ENCODE data around the gene CMTM4.

Gene CMTM4

GRCh38 chr16:66576296-66576695 lies 120.2 kb downstream of the CMTM4 start:
- H4K91ac ChIP-seq (ENCODE audit: low read depth, low read length, poor library complexity): no peak overlapping the region
- no peak overlapping the region for H2BK5ac ChIP-seq (ENCODE audit: low read length)
- no CpG with 5 or more reads among the region's 5 CpGs for WGBS, 2 donors (ENCODE audit: extremely low coverage in 2 of 2, insufficient read length in 2 of 2, insufficient replicate concordance in 1 of 2)
- H3K36me3 ChIP-seq (replicated peaks in 1 of 2; ENCODE audit: control insufficient read depth in 2 of 2, insufficient read depth in 2 of 2, low read length in 2 of 2): no peaks in the 10 kb centered on the region
- H3K14ac ChIP-seq (ENCODE audit: low read length): no peak overlapping the region
- H2AFZ ChIP-seq (ENCODE audit: low read length): no peak overlapping the region
- no peak overlapping the region for H3K4me2 ChIP-seq (ENCODE audit: insufficient read depth, low read length, poor library complexity, severe bottlenecking)
- H2BK15ac ChIP-seq (ENCODE audit: low read length): no peak overlapping the region
- no peak overlapping the region for H3K4me3 ChIP-seq (ENCODE audit: low read length in 2 of 2)
- no peak overlapping the region for H3K23ac ChIP-seq (ENCODE audit: low read depth, low read length, poor library complexity)
- H3K18ac ChIP-seq (ENCODE audit: low read length): no peak overlapping the region
- H2BK120ac ChIP-seq (ENCODE audit: low read depth, low read length): no peak overlapping the region
- H3K27me3 ChIP-seq (ENCODE audit: control insufficient read depth in 3 of 3, insufficient read depth in 3 of 3, low read depth in 1 of 3, low read length in 3 of 3): peaks cover 0 to 18% (median 14%) of the 10 kb centered on the region in 3 experiments
- H3K4me1 ChIP-seq (ENCODE audit: control insufficient read depth in 2 of 2, insufficient read depth in 1 of 2, low read depth in 1 of 2, low read length in 2 of 2): peaks cover 8 to 10% of the 10 kb centered on the region in 2 donors
- H4K8ac ChIP-seq (ENCODE audit: low read depth, low read length): no peak overlapping the region
- H3K9ac ChIP-seq (ENCODE audit: low read depth, low read length, poor library complexity): no peak overlapping the region
- H3K79me1 ChIP-seq (ENCODE audit: low read depth, low read length): no peaks in the 10 kb centered on the region
- H2AK5ac ChIP-seq (ENCODE audit: low read depth, low read length): no peak overlapping the region
- H3K4ac ChIP-seq (ENCODE audit: low read length): no peak overlapping the region
- H3K27ac ChIP-seq (replicated peaks; ENCODE audit: low read length): no peak overlapping the region
- H3K9me3 ChIP-seq (replicated peaks in 1 of 2; ENCODE audit: control insufficient read depth in 2 of 2, insufficient read depth in 1 of 2, low read depth in 1 of 2, low read length in 2 of 2): no peaks in the 10 kb centered on the region
- no peak overlapping the region for H2BK12ac ChIP-seq (ENCODE audit: low read length)
- DNase-seq (ENCODE audit: low spot score): no peak

- Histone ChIP-seq H3K9me3 (replicated peaks in 1 of 2; ENCODE audit: control insufficient read depth in 2 of 2, insufficient read depth in 1 of 2, low read depth in 1 of 2, low read length in 2 of 2) (no peaks in the 10 kb centered on the region), H2AK5ac (ENCODE audit: low read depth, low read length) (no peak overlapping the region), H2AFZ (ENCODE audit: low read length) (no peak overlapping the region), H3K9ac (ENCODE audit: low read depth, low read length, poor library complexity) (no peak overlapping the region), H4K8ac (ENCODE audit: low read depth, low read length) (no peak overlapping the region), H2BK5ac (ENCODE audit: low read length) (no peak overlapping the region), H3K18ac (ENCODE audit: low read length) (no peak overlapping the region), H3K27me3 (ENCODE audit: control insufficient read depth in 3 of 3, insufficient read depth in 3 of 3, low read depth in 1 of 3, low read length in 3 of 3) (peaks cover 0 to 18% (median 14%) of the 10 kb centered on the region in 3 experiments), H2BK15ac (ENCODE audit: low read length) (no peak overlapping the region), H3K14ac (ENCODE audit: low read length) (no peak overlapping the region), H2BK120ac (ENCODE audit: low read depth, low read length) (no peak overlapping the region), H3K4me2 (ENCODE audit: insufficient read depth, low read length, poor library complexity, severe bottlenecking) (no peak overlapping the region), H3K4me3 (ENCODE audit: low read length in 2 of 2) (no peak overlapping the region), H3K79me1 (ENCODE audit: low read depth, low read length) (no peaks in the 10 kb centered on the region), H3K23ac (ENCODE audit: low read depth, low read length, poor library complexity) (no peak overlapping the region), H3K4ac (ENCODE audit: low read length) (no peak overlapping the region), H3K27ac (replicated peaks; ENCODE audit: low read length) (no peak overlapping the region), H3K4me1 (ENCODE audit: control insufficient read depth in 2 of 2, insufficient read depth in 1 of 2, low read depth in 1 of 2, low read length in 2 of 2) (peaks cover 0 to under 1% of the 10 kb centered on the region in 2 donors), H4K91ac (ENCODE audit: low read depth, low read length, poor library complexity) (no peak overlapping the region), H2BK12ac (ENCODE audit: low read length) (no peak overlapping the region), H3K36me3 (replicated peaks in 1 of 2; ENCODE audit: control insufficient read depth in 2 of 2, insufficient read depth in 2 of 2, low read length in 2 of 2) (no peaks in the 10 kb centered on the region)
- WGBS, 2 donors (ENCODE audit: extremely low coverage in 2 of 2, insufficient read length in 2 of 2, insufficient replicate concordance in 1 of 2): no CpG with 5 or more reads among the region's 3 CpGs
- DNase-seq (ENCODE audit: low spot score): no peak
These were observed 121.5 kb downstream of the CMTM4 start for GRCh38 chr16:66575060-66575459.

GRCh38 chr16:66574531-66574930 lies 122.0 kb downstream of the CMTM4 start:
- no peak overlapping the region for H4K8ac ChIP-seq (ENCODE audit: low read depth, low read length)
- H2BK12ac ChIP-seq (ENCODE audit: low read length): no peak overlapping the region
- H2AFZ ChIP-seq (ENCODE audit: low read length): no peak overlapping the region
- H3K14ac ChIP-seq (ENCODE audit: low read length): no peak overlapping the region
- no peak overlapping the region for H3K4ac ChIP-seq (ENCODE audit: low read length)
- no peak overlapping the region for H2BK5ac ChIP-seq (ENCODE audit: low read length)
- peaks cover 0 to 18% (median 14%) of the 10 kb centered on the region in 3 experiments for H3K27me3 ChIP-seq (ENCODE audit: control insufficient read depth in 3 of 3, insufficient read depth in 3 of 3, low read depth in 1 of 3, low read length in 3 of 3)
- no peaks in the 10 kb centered on the region for H3K9me3 ChIP-seq (replicated peaks in 1 of 2; ENCODE audit: control insufficient read depth in 2 of 2, insufficient read depth in 1 of 2, low read depth in 1 of 2, low read length in 2 of 2)
- no CpG with 5 or more reads among the region's 3 CpGs for WGBS, 2 donors (ENCODE audit: extremely low coverage in 2 of 2, insufficient read length in 2 of 2, insufficient replicate concordance in 1 of 2)
- H3K36me3 ChIP-seq (replicated peaks in 1 of 2; ENCODE audit: control insufficient read depth in 2 of 2, insufficient read depth in 2 of 2, low read length in 2 of 2): no peaks in the 10 kb centered on the region
- H2BK120ac ChIP-seq (ENCODE audit: low read depth, low read length): no peak overlapping the region
- H4K91ac ChIP-seq (ENCODE audit: low read depth, low read length, poor library complexity): no peak overlapping the region
- H2AK5ac ChIP-seq (ENCODE audit: low read depth, low read length): no peak overlapping the region
- H3K4me2 ChIP-seq (ENCODE audit: insufficient read depth, low read length, poor library complexity, severe bottlenecking): no peak overlapping the region
- DNase-seq (ENCODE audit: low spot score): no peak
- no peaks in the 10 kb centered on the region for H3K4me1 ChIP-seq (ENCODE audit: control insufficient read depth in 2 of 2, insufficient read depth in 1 of 2, low read depth in 1 of 2, low read length in 2 of 2)
- H3K79me1 ChIP-seq (ENCODE audit: low read depth, low read length): no peaks in the 10 kb centered on the region
- H3K27ac ChIP-seq (replicated peaks; ENCODE audit: low read length): no peak overlapping the region
- no peak overlapping the region for H3K23ac ChIP-seq (ENCODE audit: low read depth, low read length, poor library complexity)
- no peak overlapping the region for H3K9ac ChIP-seq (ENCODE audit: low read depth, low read length, poor library complexity)
- no peak overlapping the region for H3K18ac ChIP-seq (ENCODE audit: low read length)
- H2BK15ac ChIP-seq (ENCODE audit: low read length): no peak overlapping the region
- H3K4me3 ChIP-seq (ENCODE audit: low read length in 2 of 2): no peak overlapping the region

GRCh38 chr16:66574081-66574480 lies 122.5 kb downstream of the CMTM4 start:
- Histone ChIP-seq H2BK120ac (ENCODE audit: low read depth, low read length) (no peak overlapping the region), H3K4me3 (ENCODE audit: low read length in 2 of 2) (no peak overlapping the region), H2AK5ac (ENCODE audit: low read depth, low read length) (no peak overlapping the region), H3K36me3 (replicated peaks in 1 of 2; ENCODE audit: control insufficient read depth in 2 of 2, insufficient read depth in 2 of 2, low read length in 2 of 2) (no peaks in the 10 kb centered on the region), H2BK15ac (ENCODE audit: low read length) (no peak overlapping the region), H3K9me3 (replicated peaks in 1 of 2; ENCODE audit: control insufficient read depth in 2 of 2, insufficient read depth in 1 of 2, low read depth in 1 of 2, low read length in 2 of 2) (no peaks in the 10 kb centered on the region), H2AFZ (ENCODE audit: low read length) (no peak overlapping the region), H3K9ac (ENCODE audit: low read depth, low read length, poor library complexity) (no peak overlapping the region), H3K27me3 (ENCODE audit: control insufficient read depth in 3 of 3, insufficient read depth in 3 of 3, low read depth in 1 of 3, low read length in 3 of 3) (peaks cover 0 to 14% (median 13%) of the 10 kb centered on the region in 3 experiments), H3K14ac (ENCODE audit: low read length) (no peak overlapping the region), H3K4me2 (ENCODE audit: insufficient read depth, low read length, poor library complexity, severe bottlenecking) (no peak overlapping the region), H3K27ac (replicated peaks; ENCODE audit: low read length) (no peak overlapping the region), H2BK5ac (ENCODE audit: low read length) (no peak overlapping the region), H4K8ac (ENCODE audit: low read depth, low read length) (no peak overlapping the region), H3K4ac (ENCODE audit: low read length) (no peak overlapping the region), H3K4me1 (ENCODE audit: control insufficient read depth in 2 of 2, insufficient read depth in 1 of 2, low read depth in 1 of 2, low read length in 2 of 2) (no peaks in the 10 kb centered on the region), H4K91ac (ENCODE audit: low read depth, low read length, poor library complexity) (no peak overlapping the region), H3K18ac (ENCODE audit: low read length) (no peak overlapping the region), H3K79me1 (ENCODE audit: low read depth, low read length) (no peaks in the 10 kb centered on the region), H3K23ac (ENCODE audit: low read depth, low read length, poor library complexity) (no peak overlapping the region), H2BK12ac (ENCODE audit: low read length) (no peak overlapping the region)
- no peak for DNase-seq (ENCODE audit: low spot score)
- WGBS, 2 donors (ENCODE audit: extremely low coverage in 2 of 2, insufficient read length in 2 of 2, insufficient replicate concordance in 1 of 2): 100% methylated on average over 1 of the region's 1 CpG; no CpG with 5 or more reads in 1 of the 2 donors

Measured in neuronal stem cell (in vitro differentiated cells).